Retina (tissue), 1 donor: Measurements from ENCODE around the gene NES.
A peak's percentile ranks its signal among the peaks of the same experiment; 100 is the strongest.

Source experiments
- DNase-seq: peaks from one replicate; pipeline ENCODE4 v3.0.0-alpha.2; 2016

The NES gene

GRCh38 chr1:156676820-156677615 is at the start of gene NES:
Gene NES (minus strand): TSS chr1:156677407. CDS start chr1:156677264, 143 bp downstream.
- peak; percentile 85 for DNase-seq

GRCh38 chr1:156726549-156727226 is 49.5 kb upstream of the NES start:
- DNase-seq = no peak

GRCh38 chr1:156725683-156726280 is 48.6 kb upstream of the NES start:
- DNase-seq = peak; percentile 92

GRCh38 chr1:156721535-156721934 is 44.3 kb upstream of the NES start:
- no peak for DNase-seq

GRCh38 chr1:156721131-156721530 is 43.9 kb upstream of the NES start:
- DNase-seq = no peak

- DNase-seq = no peak
Measured at GRCh38 chr1:156717351-156717750, 40.1 kb upstream of the NES start.

GRCh38 chr1:156714830-156715229 is 37.6 kb upstream of the NES start:
- DNase-seq = no peak

- DNase-seq = no peak
Measured at GRCh38 chr1:156712626-156713025, 35.4 kb upstream of the NES start.

GRCh38 chr1:156711011-156711817 is 34.0 kb upstream of the NES start:
- DNase-seq = no peak

- no peak for DNase-seq
Measured at GRCh38 chr1:156709757-156710489, 32.7 kb upstream of the NES start.

GRCh38 chr1:156709031-156709430 is 31.8 kb upstream of the NES start:
- no peak for DNase-seq

- DNase-seq = no peak
Measured at GRCh38 chr1:156708218-156708661, 31.0 kb upstream of the NES start.

- no peak for DNase-seq
Measured at GRCh38 chr1:156707417-156708217, 30.4 kb upstream of the NES start.

GRCh38 chr1:156706657-156707416 is 29.6 kb upstream of the NES start:
- no peak for DNase-seq

- DNase-seq = peak; percentile 93
Measured at GRCh38 chr1:156705918-156706656, 28.9 kb upstream of the NES start.

GRCh38 chr1:156705321-156705917 is 28.2 kb upstream of the NES start, which contains the start of gene CRABP2:
Gene CRABP2 (minus strand): TSS chr1:156705583. CDS start chr1:156705446, 137 bp downstream.
- no peak for DNase-seq

- DNase-seq = peak; percentile 65
Measured at GRCh38 chr1:156704930-156705320, 27.7 kb upstream of the NES start.

- DNase-seq = no peak
Measured at GRCh38 chr1:156704166-156704711, 27.0 kb upstream of the NES start.

- no peak for DNase-seq
Measured at GRCh38 chr1:156703741-156704140, 26.5 kb upstream of the NES start.
